HuH-7.5 (cell line): Measurements from ENCODE around the gene CFAP70.
A peak's percentile ranks its signal among the peaks of the same experiment; 100 is the strongest.

Source experiments
- DNase-seq: peaks from one replicate; pipeline ENCODE4 v3.0.0; 2011; ENCODE audit warnings: low spot score

CFAP70 gene

GRCh38 chr10:73215749-73216148 is 142.9 kb downstream of the CFAP70 start:
- DNase-seq: no peak

GRCh38 chr10:73211106-73211811 is 147.4 kb downstream of the CFAP70 start:
- DNase-seq: peak; percentile 6

GRCh38 chr10:73210395-73211105 is 148.1 kb downstream of the CFAP70 start:
- no peak for DNase-seq

GRCh38 chr10:73209705-73210104 is 149.0 kb downstream of the CFAP70 start:
- DNase-seq: no peak

- no peak for DNase-seq
These were observed 150.8 kb downstream of the CFAP70 start for GRCh38 chr10:73207883-73208282.

- no peak for DNase-seq
These were observed 152.3 kb downstream of the CFAP70 start for GRCh38 chr10:73206385-73206784.

GRCh38 chr10:73205890-73206289 is 152.8 kb downstream of the CFAP70 start:
- DNase-seq: no peak

GRCh38 chr10:73205081-73205480 is 153.6 kb downstream of the CFAP70 start:
- no peak for DNase-seq
